SJCRH30 (cell line): ENCODE data around the gene TNRC18. TPM values are rescaled to one million over a fixed set of nuclear protein-coding genes. Genes with fewer than 3 reads are reported as not detected.
"Not testable (repeated sequence)": the region's sequence is repeated elsewhere in the genome, so short reads cannot be mapped to it uniquely, and the experiment has no call there.

Experiments used
- DNase-seq, 2 experiments: peaks; one replicate each; pipeline ENCODE4 v3.0.0-alpha.2; 2015 to 2020
- H3K27ac ChIP-seq: fragments of 250-450 bp; sonication (Bioruptor Pico); 2 replicates; pipeline ENCODE4 v1.5.1; 2020; ENCODE audit warnings: mild to moderate bottlenecking, moderate library complexity
- H3K27me3 ChIP-seq: fragments of 250-450 bp; sonication (Bioruptor Pico); 2 replicates; pipeline ENCODE4 v1.5.1; 2020; ENCODE audit warnings: mild to moderate bottlenecking, moderate library complexity
- H3K36me3 ChIP-seq: fragments of 250-450 bp; sonication (Bioruptor Pico); 2 replicates; pipeline ENCODE4 v1.5.1; 2020; ENCODE audit warnings: mild to moderate bottlenecking, moderate library complexity
- H3K4me1 ChIP-seq: fragments of 250-450 bp; sonication (Bioruptor Pico); 2 replicates; pipeline ENCODE4 v1.5.1; 2020; ENCODE audit warnings: mild to moderate bottlenecking, moderate library complexity
- H3K4me3 ChIP-seq: fragments of 250-450 bp; sonication (Bioruptor Pico); 2 replicates; pipeline ENCODE4 v1.5.1; 2020; ENCODE audit warnings: mild to moderate bottlenecking, moderate library complexity
- H3K9me3 ChIP-seq: fragments of 250-450 bp; sonication (Bioruptor Pico); replicated peaks from 2 replicates; pipeline ENCODE4 v1.5.1; 2020; ENCODE audit warnings: mild to moderate bottlenecking, moderate library complexity
- total RNA-seq: library from RNA; depleted of rRNA; stranded (reverse); fragments of >200 nt; shearing (Covaris generic); gene quantifications from 2 replicates; pipeline ENCODE4 v1.2.3, GENCODE V29; 2014

The TNRC18 gene
- total RNA-seq, 1 experiment from 2014 or later: 31.1 TPM

GRCh38 chr7:5294169-5294987 lies 129.3 kb downstream of the TNRC18 start:
- Histone ChIP-seq H3K4me1 (no peaks in the 10 kb centered on the region), H3K36me3 (peaks cover 15% of the 10 kb centered on the region; the same call in 1 of the 2 replicates), H3K9me3 (no peaks in the 10 kb centered on the region), H3K4me3 (no peak overlapping the region), H3K27me3 (no peaks in the 10 kb centered on the region), H3K27ac (no peak overlapping the region)
- no peak for DNase-seq

GRCh38 chr7:5291711-5292335 lies 131.8 kb downstream of the TNRC18 start:
- H3K27ac ChIP-seq, H3K27me3 ChIP-seq, H3K4me3 ChIP-seq, DNase-seq, H3K9me3 ChIP-seq, H3K4me1 ChIP-seq: not testable (repeated sequence)
- peaks cover 15% of the 10 kb centered on the region; the same call in 1 of the 2 replicates for H3K36me3 ChIP-seq

GRCh38 chr7:5291301-5291700 lies 132.3 kb downstream of the TNRC18 start:
- H3K4me3 ChIP-seq: no peak overlapping the region
- DNase-seq: no peak
- peaks cover 15% of the 10 kb centered on the region; the same call in 1 of the 2 replicates for H3K36me3 ChIP-seq
- no peak overlapping the region for H3K27ac ChIP-seq
- H3K27me3 ChIP-seq: no peaks in the 10 kb centered on the region
- H3K4me1 ChIP-seq: no peaks in the 10 kb centered on the region
- H3K9me3 ChIP-seq: no peaks in the 10 kb centered on the region

GRCh38 chr7:5289355-5289754 lies 134.3 kb downstream of the TNRC18 start:
- no peak for DNase-seq
- Histone ChIP-seq H3K9me3 (no peaks in the 10 kb centered on the region), H3K4me1 (peaks cover 2% of the 10 kb centered on the region; the same call in 1 of the 2 replicates), H3K27me3 (no peaks in the 10 kb centered on the region), H3K36me3 (peaks cover 7% of the 10 kb centered on the region; the same call in 1 of the 2 replicates), H3K4me3 (no peak overlapping the region), H3K27ac (no peak overlapping the region)

- not testable (repeated sequence) for H3K27ac ChIP-seq, H3K27me3 ChIP-seq, H3K9me3 ChIP-seq, DNase-seq, H3K36me3 ChIP-seq, H3K4me3 ChIP-seq, H3K4me1 ChIP-seq
Observed at GRCh38 chr7:5288560-5288959, 135.1 kb downstream of the TNRC18 start.

GRCh38 chr7:5287802-5288201 lies 135.8 kb downstream of the TNRC18 start:
- Histone ChIP-seq H3K4me1 (peaks cover 4% of the 10 kb centered on the region; the same call in 1 of the 2 replicates), H3K27me3 (no peaks in the 10 kb centered on the region), H3K9me3 (no peaks in the 10 kb centered on the region), H3K27ac (no peak overlapping the region), H3K36me3 (no peaks in the 10 kb centered on the region), H3K4me3 (no peak overlapping the region)
- DNase-seq: no peak

GRCh38 chr7:5287373-5287772 lies 136.3 kb downstream of the TNRC18 start:
- not testable (repeated sequence) for DNase-seq, H3K4me1 ChIP-seq, H3K27me3 ChIP-seq

GRCh38 chr7:5286933-5287332 lies 136.7 kb downstream of the TNRC18 start:
- Histone ChIP-seq H3K36me3 (no peaks in the 10 kb centered on the region), H3K4me1 (peaks cover 4% of the 10 kb centered on the region; the same call in 1 of the 2 replicates), H3K4me3 (no peak overlapping the region), H3K27me3 (no peaks in the 10 kb centered on the region), H3K9me3 (no peaks in the 10 kb centered on the region), H3K27ac (no peak overlapping the region)
- no peak for DNase-seq

More at GRCh38 chr7:5287373-5287772, 136.3 kb downstream of the TNRC18 start:
- not testable (repeated sequence) for H3K36me3 ChIP-seq, H3K4me3 ChIP-seq, H3K27ac ChIP-seq, H3K9me3 ChIP-seq

- Histone ChIP-seq H3K4me3 (peak overlapping the region; percentile 66), H3K27ac (peak overlapping the region; percentile 15; the same call in 1 of the 2 replicates), H3K4me1 (peaks cover 4% of the 10 kb centered on the region; the same call in 1 of the 2 replicates), H3K36me3 (no peaks in the 10 kb centered on the region), H3K9me3 (no peaks in the 10 kb centered on the region), H3K27me3 (no peaks in the 10 kb centered on the region)
- peak; percentile 91 to 96 for DNase-seq
Observed at GRCh38 chr7:5284304-5285281, 139.0 kb downstream of the TNRC18 start.

GRCh38 chr7:5283421-5284303 lies 140.0 kb downstream of the TNRC18 start:
- Histone ChIP-seq H3K27ac (peak overlapping the region; percentile 15; the same call in 1 of the 2 replicates), H3K36me3 (no peaks in the 10 kb centered on the region), H3K4me3 (peak overlapping the region; percentile 66), H3K4me1 (peaks cover 4% of the 10 kb centered on the region; the same call in 1 of the 2 replicates), H3K9me3 (no peaks in the 10 kb centered on the region), H3K27me3 (no peaks in the 10 kb centered on the region)
- DNase-seq: peak; percentile 54 to 60

- H3K4me3 ChIP-seq: peak within 1 kb of the TSS; percentile 66
- peak; percentile 59 to 62 for DNase-seq
- no peak within 1 kb of the TSS; the same call in 1 of the 2 replicates for H3K27ac ChIP-seq
Observed at GRCh38 chr7:5282543-5283316, 140.9 kb downstream of the TNRC18 start, which contains the start of gene SLC29A4. TSS of gene SLC29A4 (plus strand) at chr7:5282943. CDS start at chr7:5287817, 4,874 bp downstream.

GRCh38 chr7:5281598-5282500 lies 141.8 kb downstream of the TNRC18 start:
- H3K27me3 ChIP-seq, H3K4me1 ChIP-seq, H3K36me3 ChIP-seq, H3K27ac ChIP-seq, H3K4me3 ChIP-seq, H3K9me3 ChIP-seq, DNase-seq: not testable (repeated sequence)

More at GRCh38 chr7:5282543-5283316, 140.9 kb downstream of the TNRC18 start, which contains the start of gene SLC29A4:
- Histone ChIP-seq H3K36me3 (no peaks in the 10 kb centered on the region), H3K9me3 (no peaks in the 10 kb centered on the region), H3K27me3 (no peaks in the 10 kb centered on the region), H3K4me1 (peaks cover 4% of the 10 kb centered on the region; the same call in 1 of the 2 replicates)
